Keratinocyte (primary cell): ENCODE data around the gene HDDC2.

Experiments used
- CTCF ChIP-seq, 3 experiments: IDR thresholded peaks in 1 of 3; conservative IDR thresholded peaks in 1 of 3; optimal IDR thresholded peaks in 1 of 3; 2 replicates in 2 of 3; 3 replicates in 1 of 3; pipeline versions ENCODE3 to v1.5.1; 2011; ENCODE audit warnings: low read length in 3 of 3, mild to moderate bottlenecking in 3 of 3, moderate library complexity in 2 of 3, control low read depth in 1 of 3, inconsistent platforms in 1 of 3; ENCODE audit not compliant: insufficient read depth in 2 of 3; ENCODE audit errors: extremely low read depth in 1 of 3
- EZH2 ChIP-seq: IDR thresholded peaks from one replicate; pipeline ENCODE4 v1.6.1; 2012; ENCODE audit warnings: inconsistent platforms, mild to moderate bottlenecking, low read length, moderate library complexity

GRCh38 chr6:125323376-125323775 lies 21.6 kb upstream of the HDDC2 start:
- TF ChIP-seq EZH2 = no peak
- TF ChIP-seq CTCF (optimal IDR thresholded peaks at IDR 0.05 in 1 of 3, IDR thresholded peaks at IDR 0.05 in 1 of 3, conservative IDR thresholded peaks at IDR 0.05 in 1 of 3; ENCODE audit: extremely low read depth in 1 of 3, insufficient read depth in 2 of 3, low read length in 3 of 3) = no peak
